Spleen (tissue), 7 donors: ENCODE measurements around the gene ADGRL3.

Experiments used
- POLR2AphosphoS5 ChIP-seq, 3 donors: sonication (generic); formaldehyde crosslinking; IDR thresholded peaks; one replicate each; pipeline ENCODE4 v1.5.1; 2017; ENCODE audit warnings: antibody characterized with exemption in 3 of 3
- TF ChIP-seq, protein P1 (sequence below), 11 experiments: fragments of 200-600 bp in 7 of 11; fragments of 450-650 bp in 4 of 11; sonication (generic) in 4 of 11; IDR thresholded peaks in 8 of 11; conservative IDR thresholded peaks in 3 of 11; 1 replicate in 7 of 11; 2 replicates in 4 of 11; pipeline versions ENCODE4 v1.4.0 to v1.8.0; 2016 to 2021; ENCODE audit warnings: antibody characterized with exemption in 11 of 11, inconsistent platforms in 4 of 11, mild to moderate bottlenecking in 1 of 11
- donor health status: DM: no; HTN: no; CAD: no; lungs with moderate emphysema.
- donor health status: DM: no; HTN: no; CAD: no.
- donor health status: DM: no; HTN: no; CAD: no.

DNA sequence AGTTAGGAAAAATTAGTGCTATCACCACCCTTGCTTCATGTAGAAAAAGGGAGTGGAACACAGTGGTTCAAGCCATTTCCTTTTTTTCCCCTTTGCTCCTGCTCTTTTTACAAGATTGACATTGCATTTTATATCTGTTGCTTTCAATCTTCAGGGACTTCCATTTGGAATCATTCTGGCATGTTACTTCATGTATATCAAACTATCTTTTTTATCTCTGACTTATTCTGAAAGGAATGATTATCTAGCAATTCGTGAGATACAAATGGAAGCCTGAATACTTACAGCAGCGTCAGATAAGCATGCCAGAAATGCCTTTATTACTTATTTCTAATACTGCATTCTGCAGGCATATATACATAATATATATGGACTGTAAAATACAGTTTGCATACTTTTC, 20.4 kb downstream of the ADGRL3 start:
- TF ChIP-seq, protein P1, sequence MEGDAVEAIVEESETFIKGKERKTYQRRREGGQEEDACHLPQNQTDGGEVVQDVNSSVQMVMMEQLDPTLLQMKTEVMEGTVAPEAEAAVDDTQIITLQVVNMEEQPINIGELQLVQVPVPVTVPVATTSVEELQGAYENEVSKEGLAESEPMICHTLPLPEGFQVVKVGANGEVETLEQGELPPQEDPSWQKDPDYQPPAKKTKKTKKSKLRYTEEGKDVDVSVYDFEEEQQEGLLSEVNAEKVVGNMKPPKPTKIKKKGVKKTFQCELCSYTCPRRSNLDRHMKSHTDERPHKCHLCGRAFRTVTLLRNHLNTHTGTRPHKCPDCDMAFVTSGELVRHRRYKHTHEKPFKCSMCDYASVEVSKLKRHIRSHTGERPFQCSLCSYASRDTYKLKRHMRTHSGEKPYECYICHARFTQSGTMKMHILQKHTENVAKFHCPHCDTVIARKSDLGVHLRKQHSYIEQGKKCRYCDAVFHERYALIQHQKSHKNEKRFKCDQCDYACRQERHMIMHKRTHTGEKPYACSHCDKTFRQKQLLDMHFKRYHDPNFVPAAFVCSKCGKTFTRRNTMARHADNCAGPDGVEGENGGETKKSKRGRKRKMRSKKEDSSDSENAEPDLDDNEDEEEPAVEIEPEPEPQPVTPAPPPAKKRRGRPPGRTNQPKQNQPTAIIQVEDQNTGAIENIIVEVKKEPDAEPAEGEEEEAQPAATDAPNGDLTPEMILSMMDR (IDR thresholded peaks at IDR 0.05 in 8 of 11, conservative IDR thresholded peaks at IDR 0.05 in 3 of 11), result no peak
- TF ChIP-seq POLR2AphosphoS5 (IDR thresholded peaks at IDR 0.05), result no peak
